Body of pancreas (tissue), 4 donors: ENCODE results near the gene ZSWIM6.

Source experiments
- CTCF ChIP-seq, 7 experiments: fragments of 450-650 bp in 4 of 7; fragments of 200-600 bp in 3 of 7; sonication (generic) in 3 of 7; IDR thresholded peaks; one replicate each; pipeline ENCODE4 v1.5.1; 2016 to 2019; ENCODE audit warnings: antibody characterized with exemption in 7 of 7
- POLR2A ChIP-seq, 3 donors: fragments of 450-650 bp; IDR thresholded peaks; one replicate each; pipeline ENCODE4 v1.6.1; 2016; ENCODE audit warnings: antibody characterized with exemption in 3 of 3, mild to moderate bottlenecking in 2 of 3

GRCh38 chr5:61575581-61575980 is 243.5 kb downstream of the ZSWIM6 start:
- TF ChIP-seq CTCF (IDR thresholded peaks at IDR 0.05) (no peak), POLR2A (IDR thresholded peaks at IDR 0.05) (no peak)
